Upper lobe of left lung (tissue), 6 donors: Measurements from ENCODE around the gene GPR176. TPM values are rescaled to one million over a fixed set of nuclear protein-coding genes. Genes with fewer than 3 reads are reported as not detected.

ENCODE experiments used
- ATAC-seq, 2 donors: fragments of 200-7000 bp; cut with Tn5 transposase; one replicate each; pipeline ENCODE4 v1.9.1; 2022; ENCODE audit warnings: mild to moderate bottlenecking in 2 of 2, moderate library complexity in 2 of 2; ENCODE audit not compliant: low FRiP score in 2 of 2
- DNase-seq, 2 donors: peaks; one replicate each; pipeline ENCODE4 v3.0.0-alpha.2; 2019 to 2020
- H3K27ac ChIP-seq, 4 donors: fragments of 200-600 bp; sonication (generic); one replicate each; pipeline ENCODE4 v1.5.1; 2016 to 2019
- H3K27me3 ChIP-seq, 4 donors: fragments of 200-600 bp; sonication (generic); one replicate each; pipeline ENCODE4 v1.5.1; 2017 to 2019
- H3K36me3 ChIP-seq, 4 donors: fragments of 200-600 bp; sonication (generic); one replicate each; pipeline ENCODE4 v1.5.1; 2016 to 2019
- H3K4me1 ChIP-seq, 4 donors: fragments of 200-600 bp; sonication (generic); one replicate each; pipeline ENCODE4 v1.5.1; 2018 to 2019
- H3K4me3 ChIP-seq, 4 donors: fragments of 200-600 bp; sonication (generic); one replicate each; pipeline ENCODE4 v1.5.1; 2017 to 2019; ENCODE audit warnings: mild to moderate bottlenecking in 2 of 4, moderate library complexity in 1 of 4
- H3K9me3 ChIP-seq, 4 donors: fragments of 200-600 bp; sonication (generic); one replicate each; pipeline ENCODE4 v1.5.1; 2018 to 2019
- CTCF ChIP-seq, 6 experiments: fragments of 450-650 bp in 4 of 6; fragments of 200-600 bp in 2 of 6; sonication (generic) in 2 of 6; IDR thresholded peaks; one replicate each; pipeline ENCODE4 v1.5.1; 2016 to 2019; ENCODE audit warnings: antibody characterized with exemption in 6 of 6
- EP300 ChIP-seq, 4 donors: sonication (generic); formaldehyde crosslinking; IDR thresholded peaks; one replicate each; pipeline ENCODE4 v1.5.1; 2017; ENCODE audit warnings: antibody characterized with exemption in 4 of 4, control low read depth in 2 of 4
- POLR2A ChIP-seq, 4 donors: fragments of 450-650 bp; IDR thresholded peaks; one replicate each; pipeline ENCODE4 v1.5.1; 2016 to 2017; ENCODE audit warnings: antibody characterized with exemption in 4 of 4, mild to moderate bottlenecking in 2 of 4
- POLR2AphosphoS5 ChIP-seq, 2 donors: sonication (generic); formaldehyde crosslinking; IDR thresholded peaks; one replicate each; pipeline ENCODE4 v1.5.1; 2017; ENCODE audit warnings: antibody characterized with exemption in 2 of 2
- WGBS, 2 donors: methylation state at CpG; one replicate each; pipeline ENCODE4 v1.1.5; 2017 to 2018; 5-methylcytosine and 5-hydroxymethylcytosine counted together
- total RNA-seq, 6 donors: library from RNA; depleted of rRNA in 4 of 6; stranded (reverse); fragments of >200 nt in 4 of 6; gene quantifications; one replicate each; pipeline versions ENCODE4 v1.1.0 to v1.2.1, GENCODE V29; 2016 to 2021
- donor health status: DM: no; HTN: no; CAD: no; lungs with moderate emphysema.
- donor health status: DM: no; HTN: yes; CAD: no; lungs with severe emphysema.

GPR176 gene
- total RNA-seq, 6 donors from 2014 or later, result 1.4 to 12.0 (median 4.9) TPM

GRCh38 chr15:39944726-39945125 lies 24.7 kb upstream of the GPR176 start:
- Histone ChIP-seq H3K27ac (no peak overlapping the region), H3K4me3 (no peak overlapping the region), H3K4me1 (peaks cover 0 to 3% (median 0%) of the 10 kb centered on the region in 4 donors), H3K9me3 (no peaks in the 10 kb centered on the region), H3K36me3 (peaks cover 20 to 80% (median 40%) of the 10 kb centered on the region in 4 donors), H3K27me3 (no peaks in the 10 kb centered on the region)
- DNase-seq, result no peak
- ATAC-seq, result no peak
- WGBS, 2 donors, result 92 to 95% methylated on average over 4 of the region's 4 CpGs
- TF ChIP-seq CTCF (IDR thresholded peaks at IDR 0.05), result no peak
- no peak for TF ChIP-seq POLR2AphosphoS5 (IDR thresholded peaks at IDR 0.05)

- Histone ChIP-seq H3K27me3 (no peaks in the 10 kb centered on the region), H3K4me3 (no peak overlapping the region), H3K36me3 (peaks cover 16 to 75% (median 38%) of the 10 kb centered on the region in 4 donors), H3K27ac (no peak overlapping the region), H3K9me3 (no peaks in the 10 kb centered on the region), H3K4me1 (peaks cover 0 to 4% (median 2%) of the 10 kb centered on the region in 4 donors)
- 93% methylated on average over 3 of the region's 3 CpGs for WGBS, 2 donors
- DNase-seq (no peak), ATAC-seq (no peak)
- TF ChIP-seq EP300 (IDR thresholded peaks at IDR 0.05) (no peak), POLR2AphosphoS5 (IDR thresholded peaks at IDR 0.05) (no peak), CTCF (IDR thresholded peaks at IDR 0.05) (no peak), POLR2A (IDR thresholded peaks at IDR 0.05) (no peak)
These were observed 22.7 kb upstream of the GPR176 start for GRCh38 chr15:39942753-39943150.

GRCh38 chr15:39942101-39942752 lies 22.2 kb upstream of the GPR176 start:
- H3K36me3 ChIP-seq, result peaks cover 16 to 75% (median 38%) of the 10 kb centered on the region in 4 donors
- no peaks in the 10 kb centered on the region for H3K27me3 ChIP-seq
- H3K4me1 ChIP-seq, result peaks cover 0 to 8% (median 2%) of the 10 kb centered on the region in 4 donors
- H3K9me3 ChIP-seq, result no peaks in the 10 kb centered on the region
- no peak for DNase-seq
- TF ChIP-seq EP300 (IDR thresholded peaks at IDR 0.05) (no peak), POLR2AphosphoS5 (IDR thresholded peaks at IDR 0.05) (no peak), POLR2A (IDR thresholded peaks at IDR 0.05) (no peak), CTCF (IDR thresholded peaks at IDR 0.05) (no peak)
- H3K27ac ChIP-seq, result no peak overlapping the region
- H3K4me3 ChIP-seq, result no peak overlapping the region
- ATAC-seq, result no peak
- WGBS, 2 donors, result 72 to 77% methylated on average over 3 of the region's 3 CpGs

GRCh38 chr15:39939487-39940452 lies 19.7 kb upstream of the GPR176 start:
- Histone ChIP-seq H3K9me3 (no peaks in the 10 kb centered on the region), H3K4me1 (peaks cover 12 to 25% (median 23%) of the 10 kb centered on the region in 4 donors), H3K4me3 (no peak overlapping the region), H3K36me3 (peaks cover 4 to 50% (median 22%) of the 10 kb centered on the region in 4 donors), H3K27me3 (no peaks in the 10 kb centered on the region), H3K27ac (peak overlapping the region in 1 of 4 donors; percentile 7)
- DNase-seq (no peak), ATAC-seq (peak in 1 of 2 donors; percentile 44)
- WGBS, 2 donors, result 71 to 77% methylated on average over 6 of the region's 6 CpGs
- TF ChIP-seq POLR2A (IDR thresholded peaks at IDR 0.05), result no peak
- TF ChIP-seq POLR2AphosphoS5 (IDR thresholded peaks at IDR 0.05), result no peak
- no peak for TF ChIP-seq CTCF (IDR thresholded peaks at IDR 0.05)
- no peak for TF ChIP-seq EP300 (IDR thresholded peaks at IDR 0.05)
